Measurements from ENCODE around the gene MC1R. TPM values are rescaled to one million over a fixed set of nuclear protein-coding genes. Genes with fewer than 3 reads are reported as not detected.

Gene MC1R
- total and polyA plus RNA-seq, 2 of the 8 experiments (the other 6 are each of a cell fraction or from before 2014, with no cell fraction given) = 2.2 to 2.9 TPM

DNA sequence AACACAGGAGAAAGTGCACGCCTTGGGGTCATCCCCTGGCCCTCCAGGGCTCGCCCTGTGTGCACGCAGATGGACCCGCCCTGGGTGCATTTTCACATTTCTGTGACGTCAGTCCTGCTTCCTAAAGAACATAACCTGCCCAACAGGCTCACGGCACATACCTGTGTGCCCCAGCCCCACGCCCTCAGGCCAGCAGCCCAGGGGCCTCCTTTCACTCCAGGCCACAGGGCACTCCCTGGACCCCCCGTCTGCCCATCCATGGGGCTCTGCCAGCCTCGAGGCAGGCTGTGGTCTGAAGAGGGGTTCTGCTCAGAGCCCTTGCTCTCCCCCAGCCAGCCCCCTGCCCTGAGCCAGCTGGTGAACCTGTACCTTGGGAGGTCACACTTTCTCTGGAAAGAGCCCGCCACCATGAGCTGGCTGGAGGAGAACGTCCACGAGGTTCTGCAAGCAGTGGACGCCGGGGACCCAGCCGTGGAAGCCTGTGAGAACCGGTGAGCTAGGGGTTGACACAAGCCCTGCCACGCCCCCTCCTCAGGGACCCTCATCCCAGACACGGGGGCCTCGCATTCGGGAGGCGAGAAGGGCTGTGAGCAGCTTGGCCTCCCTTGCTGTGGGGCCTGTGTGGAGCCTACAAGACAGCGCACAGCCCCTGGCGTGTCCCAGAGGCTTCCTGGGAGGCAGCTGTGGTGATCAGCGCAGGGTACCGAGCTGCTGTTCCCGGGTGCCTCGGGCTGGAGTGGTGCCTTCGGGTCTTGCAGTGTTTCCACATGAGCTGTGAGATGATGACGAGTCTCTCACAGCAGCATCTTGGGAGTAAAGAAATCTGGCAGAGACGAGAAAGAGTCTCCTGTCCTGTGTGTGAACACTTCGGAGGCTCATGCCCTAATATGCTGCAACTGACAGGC lies 13.8 kb upstream of the MC1R start (continued):
- TF ChIP-seq, protein P1, sequence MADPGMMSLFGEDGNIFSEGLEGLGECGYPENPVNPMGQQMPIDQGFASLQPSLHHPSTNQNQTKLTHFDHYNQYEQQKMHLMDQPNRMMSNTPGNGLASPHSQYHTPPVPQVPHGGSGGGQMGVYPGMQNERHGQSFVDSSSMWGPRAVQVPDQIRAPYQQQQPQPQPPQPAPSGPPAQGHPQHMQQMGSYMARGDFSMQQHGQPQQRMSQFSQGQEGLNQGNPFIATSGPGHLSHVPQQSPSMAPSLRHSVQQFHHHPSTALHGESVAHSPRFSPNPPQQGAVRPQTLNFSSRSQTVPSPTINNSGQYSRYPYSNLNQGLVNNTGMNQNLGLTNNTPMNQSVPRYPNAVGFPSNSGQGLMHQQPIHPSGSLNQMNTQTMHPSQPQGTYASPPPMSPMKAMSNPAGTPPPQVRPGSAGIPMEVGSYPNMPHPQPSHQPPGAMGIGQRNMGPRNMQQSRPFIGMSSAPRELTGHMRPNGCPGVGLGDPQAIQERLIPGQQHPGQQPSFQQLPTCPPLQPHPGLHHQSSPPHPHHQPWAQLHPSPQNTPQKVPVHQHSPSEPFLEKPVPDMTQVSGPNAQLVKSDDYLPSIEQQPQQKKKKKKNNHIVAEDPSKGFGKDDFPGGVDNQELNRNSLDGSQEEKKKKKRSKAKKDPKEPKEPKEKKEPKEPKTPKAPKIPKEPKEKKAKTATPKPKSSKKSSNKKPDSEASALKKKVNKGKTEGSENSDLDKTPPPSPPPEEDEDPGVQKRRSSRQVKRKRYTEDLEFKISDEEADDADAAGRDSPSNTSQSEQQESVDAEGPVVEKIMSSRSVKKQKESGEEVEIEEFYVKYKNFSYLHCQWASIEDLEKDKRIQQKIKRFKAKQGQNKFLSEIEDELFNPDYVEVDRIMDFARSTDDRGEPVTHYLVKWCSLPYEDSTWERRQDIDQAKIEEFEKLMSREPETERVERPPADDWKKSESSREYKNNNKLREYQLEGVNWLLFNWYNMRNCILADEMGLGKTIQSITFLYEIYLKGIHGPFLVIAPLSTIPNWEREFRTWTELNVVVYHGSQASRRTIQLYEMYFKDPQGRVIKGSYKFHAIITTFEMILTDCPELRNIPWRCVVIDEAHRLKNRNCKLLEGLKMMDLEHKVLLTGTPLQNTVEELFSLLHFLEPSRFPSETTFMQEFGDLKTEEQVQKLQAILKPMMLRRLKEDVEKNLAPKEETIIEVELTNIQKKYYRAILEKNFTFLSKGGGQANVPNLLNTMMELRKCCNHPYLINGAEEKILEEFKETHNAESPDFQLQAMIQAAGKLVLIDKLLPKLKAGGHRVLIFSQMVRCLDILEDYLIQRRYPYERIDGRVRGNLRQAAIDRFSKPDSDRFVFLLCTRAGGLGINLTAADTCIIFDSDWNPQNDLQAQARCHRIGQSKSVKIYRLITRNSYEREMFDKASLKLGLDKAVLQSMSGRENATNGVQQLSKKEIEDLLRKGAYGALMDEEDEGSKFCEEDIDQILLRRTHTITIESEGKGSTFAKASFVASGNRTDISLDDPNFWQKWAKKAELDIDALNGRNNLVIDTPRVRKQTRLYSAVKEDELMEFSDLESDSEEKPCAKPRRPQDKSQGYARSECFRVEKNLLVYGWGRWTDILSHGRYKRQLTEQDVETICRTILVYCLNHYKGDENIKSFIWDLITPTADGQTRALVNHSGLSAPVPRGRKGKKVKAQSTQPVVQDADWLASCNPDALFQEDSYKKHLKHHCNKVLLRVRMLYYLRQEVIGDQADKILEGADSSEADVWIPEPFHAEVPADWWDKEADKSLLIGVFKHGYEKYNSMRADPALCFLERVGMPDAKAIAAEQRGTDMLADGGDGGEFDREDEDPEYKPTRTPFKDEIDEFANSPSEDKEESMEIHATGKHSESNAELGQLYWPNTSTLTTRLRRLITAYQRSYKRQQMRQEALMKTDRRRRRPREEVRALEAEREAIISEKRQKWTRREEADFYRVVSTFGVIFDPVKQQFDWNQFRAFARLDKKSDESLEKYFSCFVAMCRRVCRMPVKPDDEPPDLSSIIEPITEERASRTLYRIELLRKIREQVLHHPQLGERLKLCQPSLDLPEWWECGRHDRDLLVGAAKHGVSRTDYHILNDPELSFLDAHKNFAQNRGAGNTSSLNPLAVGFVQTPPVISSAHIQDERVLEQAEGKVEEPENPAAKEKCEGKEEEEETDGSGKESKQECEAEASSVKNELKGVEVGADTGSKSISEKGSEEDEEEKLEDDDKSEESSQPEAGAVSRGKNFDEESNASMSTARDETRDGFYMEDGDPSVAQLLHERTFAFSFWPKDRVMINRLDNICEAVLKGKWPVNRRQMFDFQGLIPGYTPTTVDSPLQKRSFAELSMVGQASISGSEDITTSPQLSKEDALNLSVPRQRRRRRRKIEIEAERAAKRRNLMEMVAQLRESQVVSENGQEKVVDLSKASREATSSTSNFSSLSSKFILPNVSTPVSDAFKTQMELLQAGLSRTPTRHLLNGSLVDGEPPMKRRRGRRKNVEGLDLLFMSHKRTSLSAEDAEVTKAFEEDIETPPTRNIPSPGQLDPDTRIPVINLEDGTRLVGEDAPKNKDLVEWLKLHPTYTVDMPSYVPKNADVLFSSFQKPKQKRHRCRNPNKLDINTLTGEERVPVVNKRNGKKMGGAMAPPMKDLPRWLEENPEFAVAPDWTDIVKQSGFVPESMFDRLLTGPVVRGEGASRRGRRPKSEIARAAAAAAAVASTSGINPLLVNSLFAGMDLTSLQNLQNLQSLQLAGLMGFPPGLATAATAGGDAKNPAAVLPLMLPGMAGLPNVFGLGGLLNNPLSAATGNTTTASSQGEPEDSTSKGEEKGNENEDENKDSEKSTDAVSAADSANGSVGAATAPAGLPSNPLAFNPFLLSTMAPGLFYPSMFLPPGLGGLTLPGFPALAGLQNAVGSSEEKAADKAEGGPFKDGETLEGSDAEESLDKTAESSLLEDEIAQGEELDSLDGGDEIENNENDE (IDR thresholded peaks at IDR 0.05; ENCODE audit: insufficient replicate concordance, low read length) = no peak
